ENCODE measurements around the gene PRRT1B. TPM values are rescaled to one million over a fixed set of nuclear protein-coding genes. Genes with fewer than 3 reads are reported as not detected.

PRRT1B gene
- total and polyA plus RNA-seq, 9 of the 15 experiments (the other 6 are each of a cell fraction or from before 2014, with no cell fraction given): not detected

DNA sequence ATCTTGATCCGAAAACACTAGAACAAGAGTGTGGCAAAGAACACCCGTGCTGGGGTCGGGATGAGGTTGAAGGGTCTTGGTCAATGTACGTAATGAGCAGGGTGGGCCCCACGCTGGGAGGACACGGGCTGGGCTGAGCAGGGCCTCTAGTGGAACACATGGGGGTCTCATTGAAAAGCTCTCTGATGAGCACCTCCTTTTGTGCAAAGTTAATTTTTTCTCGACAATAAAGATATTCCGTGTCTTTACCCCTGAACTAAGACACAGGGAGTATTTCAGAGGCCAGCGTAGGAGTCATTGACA, 22.3 kb upstream of the PRRT1B start:
- Histone ChIP-seq H3K27me3 (ENCODE audit: control insufficient read depth in 2 of 2, insufficient read depth in 2 of 2, low read length in 2 of 2) (no peaks in the 10 kb centered on the region), H3K79me2 (ENCODE audit: control insufficient read depth, insufficient read depth, low read length) (no peaks in the 10 kb centered on the region), H3K4me1 (replicated peaks in 1 of 2; ENCODE audit: control insufficient read depth in 2 of 2, insufficient read depth in 2 of 2, low read length in 2 of 2) (peaks cover 0 to 17% of the 10 kb centered on the region in 2 experiments; a peak in 1 of 5 replicates), H3K4me3 (no peak overlapping the region), H3K9ac (ENCODE audit: insufficient read depth in 1 of 2, low read depth in 2 of 2, low read length in 2 of 2) (no peak overlapping the region), H3K27ac (ENCODE audit: extremely low read depth, low read depth, low read length) (no peak overlapping the region), H3K36me3 (ENCODE audit: control insufficient read depth, insufficient read depth, low read length) (peaks cover 92% of the 10 kb centered on the region; the same call in 2 of the 3 replicates), H2AFZ (ENCODE audit: low read depth, low read length) (no peak overlapping the region), H3K9me1 (ENCODE audit: control insufficient read depth, insufficient read depth, low read length) (no peaks in the 10 kb centered on the region), H3K9me3 (replicated peaks; ENCODE audit: control insufficient read depth, insufficient read depth, low read depth, low read length) (no peaks in the 10 kb centered on the region), H4K20me1 (replicated peaks; ENCODE audit: control insufficient read depth, insufficient read depth, low read length) (no peaks in the 10 kb centered on the region; the same call in 1 of the 2 replicates), H3K4me2 (ENCODE audit: insufficient read depth, low read length) (no peak overlapping the region)
- ATAC-seq: no peak
- no TSS peak for BruUV-seq (replicated peaks)
- DNase-seq (ENCODE audit: extremely low read depth in 1 of 4, low spot score in 3 of 4): no peak
- WGBS (ENCODE audit: insufficient coverage, low coverage, missing lambda C conversion rate): 88% methylated on average over 9 of the region's 9 CpGs
- in situ Hi-C loops (cut with MboI): no loop called here
- CTCF ChIA-PET (ENCODE audit: low intra/inter-chr PET ratio): no interaction called here
- FAIRE-seq: no peak
- intact Hi-C loops (cut with micrococcal nuclease): no loop called here
- POLR2A ChIA-PET: interaction anchor here (0.6 kb wide), 4 partner anchors 83 to 204 kb away, joined by 3 to 4 read pairs (median 3); no protein-coding TSS in a partner anchor
- no peak for TF ChIP-seq ILK (tag; IDR thresholded peaks at IDR 0.05; ENCODE audit: borderline replicate concordance, low read depth)
- no peak for TF ChIP-seq ATF2 (CRISPR knock-in tag; IDR thresholded peaks at IDR 0.05)
- no peak for TF ChIP-seq ZSCAN32 (CRISPR knock-in tag; IDR thresholded peaks at IDR 0.05)
- no peak for TF ChIP-seq FOXA3 (CRISPR knock-in tag; conservative IDR thresholded peaks at IDR 0.05 in 1 of 2, IDR thresholded peaks at IDR 0.05 in 1 of 2)
- no peak for TF ChIP-seq ZNF174 (CRISPR knock-in tag; IDR thresholded peaks at IDR 0.05)
- TF ChIP-seq ZNF589 (CRISPR knock-in tag; IDR thresholded peaks at IDR 0.05; ENCODE audit: low read depth): no peak
- no peak for TF ChIP-seq EP300 (IDR thresholded peaks at IDR 0.05; ENCODE audit: low read length)
- 0 out of 2 replicates have a peak, but pooled peaks have one; percentile 8 for TF ChIP-seq POLR2G (IDR thresholded peaks at IDR 0.05; ENCODE audit: low read depth, low read length)
- 0 out of 2 replicates have a peak, but pooled peaks have one; percentile 13 for TF ChIP-seq POLR2AphosphoS2 (IDR thresholded peaks at IDR 0.05; ENCODE audit: low read length)
- TF ChIP-seq HDAC2 (IDR thresholded peaks at IDR 0.05): no peak
